ENCODE results near the gene UNKL. TPM values are rescaled to one million over a fixed set of nuclear protein-coding genes. Genes with fewer than 3 reads are reported as not detected.

Gene UNKL
- polyA plus RNA-seq, 10 donors, result 4.4 to 13.3 (median 7.1) TPM

DNA sequence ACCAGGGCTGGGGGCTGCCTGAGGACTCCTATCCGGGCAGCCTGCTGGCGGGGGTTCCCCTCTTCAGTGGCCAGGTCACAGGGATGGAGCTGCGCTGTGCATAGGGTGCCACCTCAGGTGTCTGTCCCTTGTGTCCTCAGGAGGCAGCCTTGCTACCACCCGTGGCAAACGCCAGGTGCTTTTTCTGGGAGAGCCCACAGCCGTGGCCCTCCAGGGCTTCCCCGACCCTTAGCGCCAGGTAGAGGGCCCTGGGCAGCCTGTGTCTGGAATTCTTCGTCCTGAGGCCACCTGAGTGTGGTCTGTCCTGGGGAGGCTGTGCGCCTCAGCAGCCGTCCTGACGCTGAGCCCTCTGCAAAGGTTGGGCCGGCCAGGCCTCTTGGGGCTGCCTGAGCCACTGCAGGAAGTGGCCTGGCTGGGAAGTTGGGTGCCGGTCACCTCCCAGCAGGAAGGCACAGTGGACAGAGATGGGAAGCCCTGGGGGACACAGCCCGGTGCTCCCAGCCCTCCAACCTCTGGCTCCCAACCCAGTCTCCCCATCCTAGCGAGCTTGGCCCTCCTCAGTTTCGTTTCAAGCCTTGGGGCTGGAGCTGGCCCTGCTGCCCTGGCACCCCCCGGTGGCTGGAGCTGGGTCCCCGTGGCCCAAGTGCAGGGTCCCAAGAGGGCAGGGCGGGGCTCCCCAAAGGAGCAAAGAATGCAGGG lies 88.7 kb downstream of the UNKL start:
- DNase-seq, result no peak

- no peak for DNase-seq
Measured at GRCh38 chr16:1325261-1325660, 89.2 kb downstream of the UNKL start.

- no peak for DNase-seq
Measured at GRCh38 chr16:1324286-1324826, 90.1 kb downstream of the UNKL start.

- no peak for DNase-seq
Measured at GRCh38 chr16:1323296-1324239, 90.9 kb downstream of the UNKL start.

- no peak for DNase-seq
Measured at GRCh38 chr16:1322407-1322806, 92.1 kb downstream of the UNKL start.

- no peak for DNase-seq
Measured at GRCh38 chr16:1320658-1321240, 93.8 kb downstream of the UNKL start.

GRCh38 chr16:1320097-1320496 lies 94.4 kb downstream of the UNKL start:
- no peak for DNase-seq

DNA sequence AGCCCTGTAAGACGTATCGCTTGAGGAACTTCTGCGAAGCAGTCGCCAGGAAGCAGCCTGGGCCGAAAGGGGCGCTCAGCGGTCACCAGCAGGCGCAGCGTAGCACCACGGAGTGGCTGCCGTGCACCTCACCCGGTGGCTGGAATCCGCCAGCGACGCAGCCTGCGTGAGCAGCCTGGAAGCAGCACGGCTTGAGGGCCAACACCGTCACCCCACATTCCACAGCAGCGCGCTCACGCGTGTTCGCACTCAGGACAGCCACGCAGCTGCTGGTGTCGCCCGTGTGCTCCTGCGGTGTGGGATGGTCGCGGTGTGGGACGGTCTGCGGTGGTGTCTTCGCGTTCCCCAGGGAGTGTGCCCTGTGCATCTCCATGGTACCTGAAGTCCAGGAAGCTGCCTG lies 95.5 kb downstream of the UNKL start:
- no peak for DNase-seq

- DNase-seq, result no peak
Measured at GRCh38 chr16:1318268-1318545, 96.3 kb downstream of the UNKL start.

DNA sequence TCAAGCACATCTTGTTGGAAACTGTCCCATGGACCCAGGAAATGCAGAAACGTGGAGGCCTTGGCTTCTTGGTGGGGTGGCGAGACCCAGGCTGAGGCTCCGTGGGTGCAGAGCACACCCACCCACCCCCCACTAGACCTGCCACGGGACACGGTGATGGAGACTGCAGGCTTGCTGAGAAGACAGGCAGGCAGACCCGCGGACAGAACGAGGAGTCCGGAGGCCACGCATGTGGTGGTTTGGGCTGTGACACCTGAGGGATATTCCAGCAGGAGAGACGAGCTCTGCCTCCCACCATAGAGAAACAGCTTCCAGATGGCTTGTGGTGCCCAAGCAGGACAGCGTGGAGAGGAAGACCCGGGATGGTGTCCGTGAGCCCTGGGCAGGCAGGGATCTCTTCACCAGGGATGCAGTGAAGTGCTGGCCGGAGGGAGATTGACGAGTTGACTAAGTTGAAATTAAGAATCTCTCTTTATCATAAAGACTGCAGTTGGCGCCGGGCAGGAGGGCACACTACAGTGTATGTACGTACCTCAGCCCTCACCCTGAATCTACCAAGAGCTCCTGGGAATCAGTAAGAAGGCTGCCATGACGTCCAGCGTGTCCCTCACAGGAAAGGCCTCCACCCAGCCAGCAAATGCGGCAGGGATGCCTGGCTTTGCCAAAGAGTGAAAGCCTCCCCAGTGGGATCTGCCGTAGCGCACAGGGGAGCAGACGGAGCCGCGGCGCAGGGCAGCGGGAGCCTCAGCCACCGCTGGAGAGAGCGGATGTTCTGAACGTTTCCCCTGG lies 96.8 kb downstream of the UNKL start:
- DNase-seq, result no peak

- DNase-seq, result no peak
Measured at GRCh38 chr16:1316033-1316405, 98.5 kb downstream of the UNKL start.

- no peak for DNase-seq
Measured at GRCh38 chr16:1315081-1316032, 99.1 kb downstream of the UNKL start.

GRCh38 chr16:1314399-1315068 lies 100.0 kb downstream of the UNKL start:
- DNase-seq, result no peak

DNA sequence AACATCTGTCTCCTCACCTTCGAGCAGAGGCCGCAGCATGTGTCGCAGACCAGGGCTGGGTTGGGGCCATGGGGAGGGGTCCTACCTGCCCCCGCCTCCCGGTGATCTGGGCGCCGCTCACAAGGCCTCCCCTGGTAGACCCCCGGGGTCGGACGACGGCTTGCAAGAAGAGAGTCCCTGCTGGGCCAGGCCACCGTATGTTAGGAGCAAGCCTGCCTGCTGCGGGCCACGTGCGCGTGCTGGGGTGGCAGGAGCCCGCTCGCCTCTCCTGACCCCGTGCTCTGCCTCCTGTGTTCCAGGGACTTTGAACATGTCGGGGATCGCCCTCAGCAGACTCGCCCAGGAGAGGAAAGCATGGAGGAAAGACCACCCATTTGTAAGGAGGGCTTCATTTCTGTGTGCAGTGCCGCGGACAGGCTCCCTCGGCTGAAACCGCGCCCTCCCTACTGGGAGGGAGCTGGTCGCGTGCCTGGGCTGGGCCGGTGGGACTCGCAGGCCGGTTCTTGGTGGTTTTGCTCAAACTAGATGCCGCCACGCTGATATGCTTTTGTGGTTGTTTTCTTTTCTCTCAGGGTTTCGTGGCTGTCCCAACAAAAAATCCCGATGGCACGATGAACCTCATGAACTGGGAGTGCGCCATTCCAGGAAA lies 100.7 kb downstream of the UNKL start:
- no peak for DNase-seq

Other genes starting within 250 kb of the UNKL start
- 1 to 10 TPM in 8 of 10 donors, under 1 TPM in 2; 0.49 to 2.0 (median 1.3) TPM for gene TPSG1, start 189.4 kb downstream of the UNKL start, polyA plus RNA-seq (ENCODE audit: insufficient read length in 10 of 10)
- 1 to 10 TPM in 9 of 10 donors, under 1 TPM in 1; 0.34 to 6.3 (median 2.6) TPM for gene TPSB2, start 184.5 kb downstream of the UNKL start, polyA plus RNA-seq (ENCODE audit: insufficient read length in 10 of 10)
- gene TPSAB1, start 174.0 kb downstream of the UNKL start, polyA plus RNA-seq (ENCODE audit: insufficient read length in 10 of 10), result 1 to 10 TPM in 9 of 10 donors, under 1 TPM in 1; 0.67 to 7.3 (median 2.6) TPM
- gene TPSD1, start 158.6 kb downstream of the UNKL start, polyA plus RNA-seq (ENCODE audit: insufficient read length in 10 of 10), result 1 to 10 TPM in 2 of 10 donors, under 1 TPM in 3, not detected in 5; 0.33 to 1.2 (median 0.91) TPM
- 100 to 1,000 TPM in 4 of 10 donors, 10 to 100 TPM in 6; 89.9 to 116 (median 99.7) TPM for gene UBE2I, start 105.1 kb downstream of the UNKL start, polyA plus RNA-seq (ENCODE audit: insufficient read length in 10 of 10)
- gene BAIAP3, start 81.1 kb downstream of the UNKL start, polyA plus RNA-seq (ENCODE audit: insufficient read length in 10 of 10), result 1 to 10 TPM in 2 of 10 donors, under 1 TPM in 8; 0.40 to 1.2 (median 0.81) TPM
- gene TSR3, start 62.8 kb downstream of the UNKL start, polyA plus RNA-seq (ENCODE audit: insufficient read length in 10 of 10), result 10 to 100 TPM; 35.9 to 54.8 (median 44.5) TPM
- gene GNPTG, start 62.8 kb downstream of the UNKL start, polyA plus RNA-seq (ENCODE audit: insufficient read length in 10 of 10), result 10 to 100 TPM; 21.1 to 43.0 (median 36.4) TPM
- 10 to 100 TPM in 6 of 10 donors, 1 to 10 TPM in 4; 8.1 to 13.5 (median 10.3) TPM for gene UQCC4, start 6.0 kb upstream of the UNKL start, polyA plus RNA-seq (ENCODE audit: insufficient read length in 10 of 10)
- under 1 TPM in 3 of 10 donors, not detected in 7; 0.18 to 0.29 (median 0.19) TPM for gene PERCC1, start 16.4 kb upstream of the UNKL start, polyA plus RNA-seq (ENCODE audit: insufficient read length in 10 of 10)
- gene CCDC154, start 29.9 kb upstream of the UNKL start, polyA plus RNA-seq (ENCODE audit: insufficient read length in 10 of 10), result 1 to 10 TPM in 8 of 10 donors, under 1 TPM in 2; 0.68 to 2.7 (median 1.6) TPM
- 10 to 100 TPM; 19.8 to 37.5 (median 28.3) TPM for gene CLCN7, start 60.3 kb upstream of the UNKL start, polyA plus RNA-seq (ENCODE audit: insufficient read length in 10 of 10)
- 1 to 10 TPM in 2 of 10 donors, under 1 TPM in 8; 0.13 to 1.5 (median 0.53) TPM for gene PTX4, start 74.2 kb upstream of the UNKL start, polyA plus RNA-seq (ENCODE audit: insufficient read length in 10 of 10)
- gene TELO2, start 78.7 kb upstream of the UNKL start, polyA plus RNA-seq (ENCODE audit: insufficient read length in 10 of 10), result 10 to 100 TPM; 16.5 to 33.9 (median 27.0) TPM
- gene TMEM204, start 119.0 kb upstream of the UNKL start, polyA plus RNA-seq (ENCODE audit: insufficient read length in 10 of 10), result 10 to 100 TPM; 10.3 to 21.1 (median 15.1) TPM
- gene IFT140, start 197.4 kb upstream of the UNKL start, polyA plus RNA-seq (ENCODE audit: insufficient read length in 10 of 10), result 10 to 100 TPM in 7 of 10 donors, 1 to 10 TPM in 3; 9.6 to 15.8 (median 10.7) TPM
- 10 to 100 TPM; 10.5 to 20.8 (median 14.9) TPM for gene CRAMP1, start 197.7 kb upstream of the UNKL start, polyA plus RNA-seq (ENCODE audit: insufficient read length in 10 of 10)